PC-9 (cell line): ENCODE data around the gene TSPAN18.

ENCODE experiments used
- CTCF ChIP-seq: fragments of 200-600 bp; sonication (generic); conservative IDR thresholded peaks from 2 replicates; pipeline ENCODE4 v1.6.1; 2017; ENCODE audit warnings: mixed run types, antibody characterized with exemption, mild to moderate bottlenecking, moderate library complexity
- EZH2 ChIP-seq: fragments of 200-600 bp; sonication (generic); IDR thresholded peaks from 2 replicates; pipeline ENCODE4 v1.8.0; 2017; ENCODE audit warnings: antibody characterized with exemption, low read depth

GRCh38 chr11:44741976-44742375 lies 15.2 kb downstream of the TSPAN18 start:
- TF ChIP-seq CTCF (no peak), EZH2 (no peak)
